Body of pancreas (tissue), 4 donors: ENCODE measurements around the gene CFAP61.

Experiments used
- CTCF ChIP-seq, 7 experiments: fragments of 450-650 bp in 4 of 7; fragments of 200-600 bp in 3 of 7; sonication (generic) in 3 of 7; IDR thresholded peaks; one replicate each; pipeline ENCODE4 v1.5.1; 2016 to 2019; ENCODE audit warnings: antibody characterized with exemption in 7 of 7
- POLR2A ChIP-seq, 3 donors: fragments of 450-650 bp; IDR thresholded peaks; one replicate each; pipeline ENCODE4 v1.6.1; 2016; ENCODE audit warnings: antibody characterized with exemption in 3 of 3, mild to moderate bottlenecking in 2 of 3

GRCh38 chr20:20085812-20086211, 33.5 kb downstream of the CFAP61 start:
- no peak for TF ChIP-seq CTCF (IDR thresholded peaks at IDR 0.05)
- TF ChIP-seq POLR2A (IDR thresholded peaks at IDR 0.05): no peak
